ENCODE results near the gene MARCHF9.
A peak's percentile ranks its signal among the peaks of the same experiment; 100 is the strongest.

Gene MARCHF9

DNA sequence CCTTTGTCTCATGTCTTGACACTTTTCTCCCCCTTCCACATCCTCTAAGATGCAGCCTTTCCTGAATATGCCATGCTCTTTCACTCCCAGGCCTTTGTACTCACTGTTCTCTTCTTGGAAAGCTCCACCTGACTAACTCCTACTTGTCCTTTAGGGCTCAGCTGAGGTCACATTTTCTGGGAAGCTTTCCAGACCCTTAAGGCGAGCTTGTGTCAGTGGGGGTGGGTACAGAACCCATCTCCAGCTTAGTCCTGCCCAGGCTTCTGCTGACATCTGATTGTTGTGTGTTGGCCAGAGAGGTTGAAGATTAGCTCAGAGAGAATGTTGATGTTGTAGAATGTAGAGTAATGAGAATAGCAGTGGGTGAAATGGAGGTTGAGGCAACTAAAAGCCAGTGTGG, 24.8 kb downstream of the MARCHF9 start:
- TF ChIP-seq, protein P1, sequence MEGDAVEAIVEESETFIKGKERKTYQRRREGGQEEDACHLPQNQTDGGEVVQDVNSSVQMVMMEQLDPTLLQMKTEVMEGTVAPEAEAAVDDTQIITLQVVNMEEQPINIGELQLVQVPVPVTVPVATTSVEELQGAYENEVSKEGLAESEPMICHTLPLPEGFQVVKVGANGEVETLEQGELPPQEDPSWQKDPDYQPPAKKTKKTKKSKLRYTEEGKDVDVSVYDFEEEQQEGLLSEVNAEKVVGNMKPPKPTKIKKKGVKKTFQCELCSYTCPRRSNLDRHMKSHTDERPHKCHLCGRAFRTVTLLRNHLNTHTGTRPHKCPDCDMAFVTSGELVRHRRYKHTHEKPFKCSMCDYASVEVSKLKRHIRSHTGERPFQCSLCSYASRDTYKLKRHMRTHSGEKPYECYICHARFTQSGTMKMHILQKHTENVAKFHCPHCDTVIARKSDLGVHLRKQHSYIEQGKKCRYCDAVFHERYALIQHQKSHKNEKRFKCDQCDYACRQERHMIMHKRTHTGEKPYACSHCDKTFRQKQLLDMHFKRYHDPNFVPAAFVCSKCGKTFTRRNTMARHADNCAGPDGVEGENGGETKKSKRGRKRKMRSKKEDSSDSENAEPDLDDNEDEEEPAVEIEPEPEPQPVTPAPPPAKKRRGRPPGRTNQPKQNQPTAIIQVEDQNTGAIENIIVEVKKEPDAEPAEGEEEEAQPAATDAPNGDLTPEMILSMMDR (IDR thresholded peaks at IDR 0.05) = no peak

DNA sequence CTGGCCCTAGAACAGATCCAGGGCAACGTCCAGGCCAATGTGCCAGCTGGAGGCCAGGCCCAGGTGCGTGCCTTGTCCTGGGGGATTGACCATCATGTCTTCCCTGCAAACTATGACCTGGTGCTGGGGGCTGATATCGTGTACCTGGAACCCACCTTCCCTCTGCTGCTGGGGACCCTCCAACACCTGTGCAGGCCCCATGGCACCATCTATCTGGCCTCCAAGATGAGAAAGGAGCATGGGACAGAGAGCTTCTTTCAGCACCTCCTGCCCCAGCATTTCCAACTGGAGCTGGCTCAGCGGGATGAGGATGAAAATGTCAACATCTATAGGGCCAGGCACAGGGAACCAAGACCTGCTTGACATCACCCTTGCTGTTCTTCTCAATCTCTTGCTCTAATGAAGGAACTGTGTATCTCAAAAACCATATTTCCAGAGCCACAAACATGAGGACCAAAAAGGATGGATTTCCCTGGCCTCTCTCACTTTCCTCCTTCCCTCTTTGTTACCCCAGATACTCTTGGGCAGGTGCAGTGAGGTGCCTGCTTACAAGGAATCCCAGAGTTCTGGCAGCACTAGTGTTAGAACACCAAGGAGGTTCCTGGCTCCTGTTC, 25.5 kb downstream of the MARCHF9 start:
- TF ChIP-seq, protein P1 (IDR thresholded peaks at IDR 0.05) = no peak

DNA sequence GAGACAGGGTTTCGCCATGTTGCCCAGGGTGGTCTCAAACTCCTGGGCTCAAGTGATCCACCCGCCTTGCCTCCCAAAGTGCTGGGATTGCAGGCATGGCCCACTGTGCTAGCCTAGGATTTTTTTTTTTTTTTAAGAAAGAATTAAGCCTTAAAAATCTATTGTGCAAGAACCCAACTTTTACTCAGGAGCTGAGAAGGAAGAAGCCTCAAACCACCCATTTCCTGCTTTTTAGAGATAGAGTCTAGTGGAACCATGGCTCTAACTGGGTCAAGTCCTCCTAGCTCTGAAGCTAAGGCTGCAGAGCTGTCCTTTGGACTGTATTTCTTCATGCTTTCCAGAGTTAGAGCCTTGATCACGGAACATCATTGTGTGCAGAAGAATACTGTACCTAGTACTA, 26.3 kb downstream of the MARCHF9 start:
- TF ChIP-seq, protein P1 (IDR thresholded peaks at IDR 0.05) = no peak

DNA sequence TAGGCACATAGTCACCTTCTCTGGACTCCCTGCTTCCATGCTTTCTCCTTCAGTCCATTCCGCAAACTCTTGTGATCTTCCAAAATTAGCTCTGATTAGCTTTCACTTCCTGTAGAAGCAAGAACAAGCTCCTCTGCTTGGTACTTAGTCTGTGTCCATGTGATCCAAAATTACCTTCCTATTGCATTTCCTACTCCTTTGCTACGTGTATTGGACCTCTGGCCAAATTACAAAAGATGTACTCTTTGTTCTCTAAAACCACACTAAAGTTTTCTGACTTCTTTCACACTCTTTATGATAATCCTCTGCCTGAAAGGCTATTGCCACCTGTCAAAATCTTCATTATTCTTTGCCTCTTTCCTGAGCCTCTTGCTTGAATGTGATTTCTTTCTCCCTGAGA, 26.9 kb downstream of the MARCHF9 start:
- TF ChIP-seq, protein P1 (IDR thresholded peaks at IDR 0.05) = no peak

DNA sequence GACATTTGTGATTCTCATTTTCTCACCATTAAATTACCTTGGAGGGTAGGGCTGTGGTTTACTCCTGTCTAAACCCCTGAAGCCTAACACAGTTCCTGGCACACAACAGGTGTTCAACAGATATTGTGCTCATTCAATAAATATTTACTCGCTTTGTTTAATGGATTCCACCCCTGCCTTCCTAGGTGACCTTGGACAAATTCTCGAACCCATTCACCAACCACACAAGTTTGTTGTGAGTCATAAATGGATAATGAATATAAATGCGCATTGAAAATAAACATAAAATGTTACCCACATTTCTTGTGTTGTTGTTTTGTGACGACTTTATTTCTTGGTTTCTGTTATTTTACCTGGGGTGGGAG, 27.3 kb downstream of the MARCHF9 start:
- TF ChIP-seq, protein P1 (IDR thresholded peaks at IDR 0.05) = no peak

DNA sequence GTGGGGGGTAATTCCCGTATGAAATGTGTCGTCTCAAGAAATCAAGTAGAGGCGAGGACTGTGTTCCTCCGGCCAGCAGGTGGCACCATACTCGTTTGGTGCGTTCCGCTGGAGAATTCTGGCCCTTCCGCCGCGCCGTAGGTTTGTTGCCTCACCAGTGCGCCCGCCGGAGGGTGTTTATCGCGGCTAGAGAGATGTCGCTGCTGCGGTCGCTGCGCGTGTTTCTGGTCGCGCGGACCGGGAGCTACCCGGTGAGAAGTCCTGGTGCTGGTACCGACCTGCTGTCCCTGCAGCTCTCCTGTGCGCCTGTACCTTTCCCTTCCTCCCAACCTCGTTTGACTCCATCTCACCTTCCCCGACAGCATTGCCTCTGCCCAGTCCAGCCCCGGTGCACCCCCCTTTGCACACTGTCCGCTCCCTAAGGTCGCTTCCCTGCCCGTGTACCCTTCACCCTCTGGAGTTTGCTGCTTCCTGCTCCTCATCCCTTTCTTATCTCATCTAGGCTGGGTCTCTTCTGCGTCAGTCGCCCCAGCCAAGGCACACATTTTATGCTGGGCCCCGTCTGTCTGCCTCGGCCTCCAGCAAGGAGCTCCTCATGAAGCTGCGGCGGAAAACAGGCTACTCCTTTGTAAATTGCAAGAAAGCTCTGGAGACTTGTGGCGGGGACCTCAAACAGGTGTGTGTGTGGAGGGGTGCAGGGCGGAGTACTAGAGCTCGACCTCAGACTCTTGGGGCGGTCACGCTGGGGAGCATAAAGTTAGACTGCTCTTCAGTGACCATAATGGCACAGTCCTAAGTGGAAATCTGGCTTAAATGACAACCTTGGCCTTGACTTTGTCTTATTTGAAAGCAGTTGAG, 27.9 kb downstream of the MARCHF9 start, which contains the start of gene TSFM:
Gene TSFM (plus strand): TSS at position 180 of the 858 bp plus-strand sequence. CDS start 15 bp downstream, at position 195.
- TF ChIP-seq, protein P1 (IDR thresholded peaks at IDR 0.05) = peak; percentile 91

DNA sequence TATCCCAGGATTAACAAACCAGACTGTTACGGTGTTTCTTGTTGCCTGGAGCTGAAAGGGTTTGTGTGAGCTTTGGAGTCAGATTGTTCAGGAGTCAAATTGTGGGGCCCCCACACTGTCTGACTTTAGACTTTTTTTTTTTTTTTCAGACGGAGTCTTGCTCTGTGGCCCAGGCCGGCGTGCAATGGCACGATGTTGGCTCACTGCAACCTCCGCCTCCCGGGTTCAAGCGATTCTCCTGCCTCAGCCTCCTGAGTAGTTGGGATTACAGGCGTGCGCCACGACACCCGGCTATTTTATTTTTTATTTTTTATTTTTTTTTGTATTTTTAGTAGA, 28.5 kb downstream of the MARCHF9 start:
- TF ChIP-seq, protein P1 (IDR thresholded peaks at IDR 0.05) = no peak

Measured in LNCAP (cell line).